ENCODE measurements around the gene ST6GALNAC4. TPM values are rescaled to one million over a fixed set of nuclear protein-coding genes. Genes with fewer than 3 reads are reported as not detected.

Gene ST6GALNAC4
- total and polyA plus RNA-seq, 4 donors, result 8.0 to 20.2 (median 19.5) TPM

GRCh38 chr9:127876026-127876763 lies 40.6 kb downstream of the ST6GALNAC4 start:
- Histone ChIP-seq H3K36me3 (ENCODE audit: control insufficient read depth, insufficient read depth, low read length) (peaks cover 49% of the 10 kb centered on the region), H3K27ac (ENCODE audit: low read depth, low read length) (peak overlapping the region; percentile 88), H3K9me3 (ENCODE audit: control insufficient read depth, insufficient read depth, low read length) (no peaks in the 10 kb centered on the region), H3K4me1 (ENCODE audit: control insufficient read depth, insufficient read depth, low read length) (peaks cover 72% of the 10 kb centered on the region), H3K4me3 (ENCODE audit: low read depth, low read length) (peak overlapping the region; percentile 52), H3K27me3 (ENCODE audit: control insufficient read depth, insufficient read depth, low read length) (no peaks in the 10 kb centered on the region)
- WGBS (ENCODE audit: insufficient coverage), result 64% methylated on average over 11 of the region's 14 CpGs
- no peak for DNase-seq (ENCODE audit: low read depth in 4 of 6, low spot score in 6 of 6)

- H3K4me1 ChIP-seq (ENCODE audit: control insufficient read depth, insufficient read depth, low read length), result peaks cover 77% of the 10 kb centered on the region
- 80% methylated on average over 10 of the region's 10 CpGs for WGBS (ENCODE audit: insufficient coverage)
- H3K36me3 ChIP-seq (ENCODE audit: control insufficient read depth, insufficient read depth, low read length), result peaks cover 57% of the 10 kb centered on the region
- no peaks in the 10 kb centered on the region for H3K27me3 ChIP-seq (ENCODE audit: control insufficient read depth, insufficient read depth, low read length)
- H3K27ac ChIP-seq (ENCODE audit: low read depth, low read length), result peak overlapping the region; percentile 88
- no peaks in the 10 kb centered on the region for H3K9me3 ChIP-seq (ENCODE audit: control insufficient read depth, insufficient read depth, low read length)
- peak overlapping the region; percentile 9 for H3K4me3 ChIP-seq (ENCODE audit: low read depth, low read length)
- DNase-seq (ENCODE audit: low read depth in 4 of 6, low spot score in 6 of 6), result no peak
Observed at GRCh38 chr9:127875306-127875966, 41.4 kb downstream of the ST6GALNAC4 start.

- WGBS (ENCODE audit: insufficient coverage), result 61% methylated on average over 10 of the region's 19 CpGs
- H3K4me1 ChIP-seq (ENCODE audit: control insufficient read depth, insufficient read depth, low read length), result peaks cover 81% of the 10 kb centered on the region
Observed at GRCh38 chr9:127874301-127875221, 42.3 kb downstream of the ST6GALNAC4 start.

GRCh38 chr9:127873886-127874285 lies 43.0 kb downstream of the ST6GALNAC4 start:
- Histone ChIP-seq H3K36me3 (ENCODE audit: control insufficient read depth, insufficient read depth, low read length) (peaks cover 72% of the 10 kb centered on the region), H3K9me3 (ENCODE audit: control insufficient read depth, insufficient read depth, low read length) (no peaks in the 10 kb centered on the region), H3K4me1 (ENCODE audit: control insufficient read depth, insufficient read depth, low read length) (peaks cover 86% of the 10 kb centered on the region), H3K4me3 (ENCODE audit: low read depth, low read length) (peak overlapping the region; percentile 24), H3K27me3 (ENCODE audit: control insufficient read depth, insufficient read depth, low read length) (no peaks in the 10 kb centered on the region), H3K27ac (ENCODE audit: low read depth, low read length) (peak overlapping the region; percentile 88)
- WGBS (ENCODE audit: insufficient coverage), result 26% methylated on average over 8 of the region's 10 CpGs
- peak in 3 of 6 donors; percentile 62 to 89 (median 80) for DNase-seq (ENCODE audit: low read depth in 4 of 6, low spot score in 6 of 6)

More at GRCh38 chr9:127874301-127875221, 42.3 kb downstream of the ST6GALNAC4 start:
- Histone ChIP-seq H3K9me3 (ENCODE audit: control insufficient read depth, insufficient read depth, low read length) (no peaks in the 10 kb centered on the region), H3K27me3 (ENCODE audit: control insufficient read depth, insufficient read depth, low read length) (no peaks in the 10 kb centered on the region), H3K36me3 (ENCODE audit: control insufficient read depth, insufficient read depth, low read length) (peaks cover 66% of the 10 kb centered on the region), H3K4me3 (ENCODE audit: low read depth, low read length) (peak overlapping the region; percentile 5), H3K27ac (ENCODE audit: low read depth, low read length) (peak overlapping the region; percentile 88)
- peak in 2 of 6 donors; percentile 33 to 72 for DNase-seq (ENCODE audit: low read depth in 4 of 6, low spot score in 6 of 6)

GRCh38 chr9:127873223-127873691 lies 43.6 kb downstream of the ST6GALNAC4 start:
- Histone ChIP-seq H3K9me3 (ENCODE audit: control insufficient read depth, insufficient read depth, low read length) (no peaks in the 10 kb centered on the region), H3K4me3 (ENCODE audit: low read depth, low read length) (peak overlapping the region; percentile 24), H3K27ac (ENCODE audit: low read depth, low read length) (peak overlapping the region; percentile 88), H3K4me1 (ENCODE audit: control insufficient read depth, insufficient read depth, low read length) (peaks cover 82% of the 10 kb centered on the region), H3K27me3 (ENCODE audit: control insufficient read depth, insufficient read depth, low read length) (no peaks in the 10 kb centered on the region), H3K36me3 (ENCODE audit: control insufficient read depth, insufficient read depth, low read length) (peaks cover 79% of the 10 kb centered on the region)
- peak in 4 of 6 donors; percentile 55 to 91 (median 74) for DNase-seq (ENCODE audit: low read depth in 4 of 6, low spot score in 6 of 6)
- WGBS (ENCODE audit: insufficient coverage), result 17% methylated on average over 17 of the region's 19 CpGs

- H3K4me3 ChIP-seq (ENCODE audit: low read depth, low read length), result peak overlapping the region; percentile 24
- DNase-seq (ENCODE audit: low read depth in 4 of 6, low spot score in 6 of 6), result no peak
- H3K27ac ChIP-seq (ENCODE audit: low read depth, low read length), result peak overlapping the region; percentile 88
- WGBS (ENCODE audit: insufficient coverage), result 79% methylated on average over 19 of the region's 20 CpGs
- H3K9me3 ChIP-seq (ENCODE audit: control insufficient read depth, insufficient read depth, low read length), result no peaks in the 10 kb centered on the region
- H3K27me3 ChIP-seq (ENCODE audit: control insufficient read depth, insufficient read depth, low read length), result no peaks in the 10 kb centered on the region
- peaks cover 85% of the 10 kb centered on the region for H3K36me3 ChIP-seq (ENCODE audit: control insufficient read depth, insufficient read depth, low read length)
- peaks cover 76% of the 10 kb centered on the region for H3K4me1 ChIP-seq (ENCODE audit: control insufficient read depth, insufficient read depth, low read length)
Observed at GRCh38 chr9:127872369-127873222, 44.2 kb downstream of the ST6GALNAC4 start.

- H3K4me3 ChIP-seq (ENCODE audit: low read depth, low read length), result no peak overlapping the region
- WGBS (ENCODE audit: insufficient coverage), result 74% methylated on average over 9 of the region's 9 CpGs
- H3K36me3 ChIP-seq (ENCODE audit: control insufficient read depth, insufficient read depth, low read length), result peaks cover 96% of the 10 kb centered on the region
- H3K9me3 ChIP-seq (ENCODE audit: control insufficient read depth, insufficient read depth, low read length), result no peaks in the 10 kb centered on the region
- H3K27ac ChIP-seq (ENCODE audit: low read depth, low read length), result no peak overlapping the region
- no peak for DNase-seq (ENCODE audit: low read depth in 4 of 6, low spot score in 6 of 6)
- no peaks in the 10 kb centered on the region for H3K27me3 ChIP-seq (ENCODE audit: control insufficient read depth, insufficient read depth, low read length)
- peaks cover 73% of the 10 kb centered on the region for H3K4me1 ChIP-seq (ENCODE audit: control insufficient read depth, insufficient read depth, low read length)
Observed at GRCh38 chr9:127871531-127871930, 45.3 kb downstream of the ST6GALNAC4 start.

GRCh38 chr9:127870887-127871286 lies 46.0 kb downstream of the ST6GALNAC4 start:
- H3K36me3 ChIP-seq (ENCODE audit: control insufficient read depth, insufficient read depth, low read length), result peaks cover 97% of the 10 kb centered on the region
- 93% methylated on average over 11 of the region's 12 CpGs for WGBS (ENCODE audit: insufficient coverage)
- peaks cover 67% of the 10 kb centered on the region for H3K4me1 ChIP-seq (ENCODE audit: control insufficient read depth, insufficient read depth, low read length)
- H3K27ac ChIP-seq (ENCODE audit: low read depth, low read length), result no peak overlapping the region
- H3K27me3 ChIP-seq (ENCODE audit: control insufficient read depth, insufficient read depth, low read length), result no peaks in the 10 kb centered on the region
- DNase-seq (ENCODE audit: low read depth in 4 of 6, low spot score in 6 of 6), result no peak
- H3K9me3 ChIP-seq (ENCODE audit: control insufficient read depth, insufficient read depth, low read length), result no peaks in the 10 kb centered on the region
- H3K4me3 ChIP-seq (ENCODE audit: low read depth, low read length), result no peak overlapping the region

All from spinal cord (tissue), 10 donors.